SW 1271 (cell line): ENCODE data around the gene CLMN.

ENCODE experiments used
- DNase-seq, 2 experiments: peaks; one replicate each; lab custom pipeline; 2025; lab: John Stamatoyannopoulos, UW

CLMN gene

GRCh38 chr14:95344536-95344935 lies 24.8 kb upstream of the CLMN start:
- no peak for DNase-seq

GRCh38 chr14:95341564-95341963 lies 21.9 kb upstream of the CLMN start:
- no peak for DNase-seq

- DNase-seq = no peak
Measured at GRCh38 chr14:95341115-95341514, 21.4 kb upstream of the CLMN start.

GRCh38 chr14:95340201-95340697 lies 20.5 kb upstream of the CLMN start:
- no peak for DNase-seq

GRCh38 chr14:95339301-95339865 lies 19.7 kb upstream of the CLMN start:
- DNase-seq = no peak

GRCh38 chr14:95338436-95338835 lies 18.7 kb upstream of the CLMN start:
- no peak for DNase-seq

- DNase-seq = no peak
Measured at GRCh38 chr14:95337041-95337595, 17.4 kb upstream of the CLMN start.

GRCh38 chr14:95336192-95336760 lies 16.6 kb upstream of the CLMN start:
- DNase-seq = no peak

- DNase-seq = no peak
Measured at GRCh38 chr14:95335071-95335470, 15.4 kb upstream of the CLMN start.

- DNase-seq = no peak
Measured at GRCh38 chr14:95334044-95334443, 14.3 kb upstream of the CLMN start.

GRCh38 chr14:95332641-95333040 lies 12.9 kb upstream of the CLMN start:
- no peak for DNase-seq

- DNase-seq = no peak
Measured at GRCh38 chr14:95331708-95332408, 12.2 kb upstream of the CLMN start.

GRCh38 chr14:95330591-95331370 lies 11.1 kb upstream of the CLMN start:
- DNase-seq = no peak

- DNase-seq = no peak
Measured at GRCh38 chr14:95329941-95330340, 10.2 kb upstream of the CLMN start.

GRCh38 chr14:95328729-95329503 lies 9.2 kb upstream of the CLMN start:
- no peak for DNase-seq

GRCh38 chr14:95327558-95328374 lies 8.1 kb upstream of the CLMN start:
- no peak for DNase-seq

GRCh38 chr14:95326987-95327386 lies 7.3 kb upstream of the CLMN start:
- no peak for DNase-seq

- DNase-seq = no peak
Measured at GRCh38 chr14:95323917-95324316, 4.2 kb upstream of the CLMN start.

GRCh38 chr14:95323361-95323760 lies 3.7 kb upstream of the CLMN start:
- DNase-seq = no peak

- DNase-seq = no peak
Measured at GRCh38 chr14:95322651-95323050, 2.9 kb upstream of the CLMN start.
